Karpas-422 (cell line): ENCODE data around the gene CNR2. TPM values are rescaled to one million over a fixed set of nuclear protein-coding genes. Genes with fewer than 3 reads are reported as not detected.

Experiments
- DNase-seq: peaks from one replicate; pipeline ENCODE4 v3.0.0-alpha.2; 2015
- H2AFZ ChIP-seq: fragments of 200-600 bp; sonication (generic); 2 replicates; pipeline ENCODE4 v1.6.1; 2014; ENCODE audit warnings: antibody characterized with exemption, low read length, mixed read lengths
- H3K27ac ChIP-seq: fragments of 200-600 bp; sonication (generic); 2 replicates; pipeline ENCODE4 v1.5.1; 2014; ENCODE audit warnings: mild to moderate bottlenecking, low read length, moderate library complexity
- H3K27me3 ChIP-seq: fragments of 200-600 bp; sonication (generic); 2 replicates; pipeline ENCODE4 v1.6.1; 2014; ENCODE audit warnings: low read length, mixed read lengths
- H3K36me3 ChIP-seq: fragments of 200-600 bp; sonication (generic); 2 replicates; pipeline ENCODE4 v1.6.1; 2014; ENCODE audit warnings: low read length, mixed read lengths; ENCODE audit not compliant: insufficient read depth
- H3K4me1 ChIP-seq: fragments of 200-600 bp; sonication (generic); 2 replicates; pipeline ENCODE4 v1.6.1; 2014; ENCODE audit warnings: mild to moderate bottlenecking, low read length, mixed read lengths
- H3K4me2 ChIP-seq: fragments of 200-600 bp; sonication (generic); 2 replicates; pipeline ENCODE4 v1.6.1; 2014; ENCODE audit warnings: low read length, low read depth, mild to moderate bottlenecking; ENCODE audit not compliant: poor library complexity, severe bottlenecking
- H3K4me3 ChIP-seq: fragments of 200-600 bp; sonication (generic); 2 replicates; pipeline ENCODE4 v1.5.1; 2014; ENCODE audit warnings: mild to moderate bottlenecking, antibody characterized with exemption, low read length, mixed read lengths
- H3K79me2 ChIP-seq: fragments of 200-600 bp; sonication (generic); 2 replicates; pipeline ENCODE4 v1.6.1; 2014; ENCODE audit warnings: mild to moderate bottlenecking, low read length, mixed read lengths
- H3K9ac ChIP-seq: fragments of 200-600 bp; sonication (generic); 2 replicates; pipeline ENCODE4 v1.6.0; 2014; ENCODE audit warnings: low read length
- H3K9me2 ChIP-seq: fragments of 200-600 bp; sonication (generic), shearing (Covaris generic); replicated peaks from 2 replicates; pipeline ENCODE4 v1.6.0; 2014; ENCODE audit warnings: mild to moderate bottlenecking, low read length, moderate library complexity; ENCODE audit not compliant: insufficient read depth
- H3K9me3 ChIP-seq: fragments of 300-700, 200-600 bp; sonication (generic); 2 replicates; pipeline ENCODE4 v1.6.1; 2014; ENCODE audit warnings: low read length, mixed read lengths
- H4K20me1 ChIP-seq: fragments of 200-600 bp; sonication (generic); 2 replicates; pipeline ENCODE4 v1.6.1; 2014; ENCODE audit warnings: mild to moderate bottlenecking, antibody characterized with exemption, low read length, low read depth; ENCODE audit not compliant: insufficient read depth
- total RNA-seq: library from RNA; depleted of rRNA; stranded (reverse); fragments of >200 nt; shearing (Covaris generic); gene quantifications from 2 replicates; pipeline ENCODE4 v1.2.3, GENCODE V29; 2014; ENCODE audit warnings: low replicate concordance

The CNR2 gene
- total RNA-seq, 1 experiment from 2014 or later: 18.9 TPM

GRCh38 chr1:23924601-23925000 lies 11.4 kb upstream of the CNR2 start:
- DNase-seq: no peak
- H3K9me2 ChIP-seq: no peaks in the 10 kb centered on the region
- no peaks in the 10 kb centered on the region for H3K4me1 ChIP-seq

GRCh38 chr1:23923592-23924499 lies 10.7 kb upstream of the CNR2 start:
- Histone ChIP-seq H3K36me3 (no peaks in the 10 kb centered on the region), H3K4me1 (no peaks in the 10 kb centered on the region), H2AFZ (no peak overlapping the region), H3K27me3 (no peaks in the 10 kb centered on the region), H3K9ac (no peak overlapping the region), H3K27ac (no peak overlapping the region), H3K4me2 (no peak overlapping the region), H3K9me2 (no peaks in the 10 kb centered on the region), H3K9me3 (no peaks in the 10 kb centered on the region), H3K4me3 (no peak overlapping the region), H3K79me2 (no peaks in the 10 kb centered on the region), H4K20me1 (no peaks in the 10 kb centered on the region)
- no peak for DNase-seq

More at GRCh38 chr1:23924601-23925000, 11.4 kb upstream of the CNR2 start:
- no peak overlapping the region for H2AFZ ChIP-seq
- H3K27ac ChIP-seq: no peak overlapping the region
- no peak overlapping the region for H3K4me3 ChIP-seq
- H3K9me3 ChIP-seq: no peaks in the 10 kb centered on the region
- H3K27me3 ChIP-seq: no peaks in the 10 kb centered on the region
- no peaks in the 10 kb centered on the region for H4K20me1 ChIP-seq
- H3K9ac ChIP-seq: no peak overlapping the region
- H3K4me2 ChIP-seq: no peak overlapping the region
- no peaks in the 10 kb centered on the region for H3K36me3 ChIP-seq
- no peaks in the 10 kb centered on the region for H3K79me2 ChIP-seq

- Histone ChIP-seq H2AFZ (no peak overlapping the region), H3K4me3 (no peak overlapping the region), H3K27me3 (no peaks in the 10 kb centered on the region), H3K9me2 (no peaks in the 10 kb centered on the region), H3K27ac (no peak overlapping the region), H3K79me2 (no peaks in the 10 kb centered on the region), H3K9me3 (no peaks in the 10 kb centered on the region), H4K20me1 (no peaks in the 10 kb centered on the region), H3K36me3 (no peaks in the 10 kb centered on the region), H3K9ac (no peak overlapping the region), H3K4me1 (no peaks in the 10 kb centered on the region), H3K4me2 (no peak overlapping the region)
- DNase-seq: no peak
Observed at GRCh38 chr1:23922321-23922943, 9.3 kb upstream of the CNR2 start.

GRCh38 chr1:23916209-23917131 lies 3.3 kb upstream of the CNR2 start:
- Histone ChIP-seq H3K27ac (peak overlapping the region; percentile 97), H3K4me1 (peaks cover 49% of the 10 kb centered on the region), H3K9me3 (no peaks in the 10 kb centered on the region), H3K36me3 (no peaks in the 10 kb centered on the region), H3K27me3 (no peaks in the 10 kb centered on the region), H3K79me2 (0 out of 2 replicates have a peak, but pooled peaks cover 3% of the 10 kb centered on the region), H2AFZ (peak overlapping the region; percentile 62), H3K9me2 (no peaks in the 10 kb centered on the region), H4K20me1 (no peaks in the 10 kb centered on the region), H3K9ac (peak overlapping the region; percentile 59), H3K4me3 (peak overlapping the region; percentile 21; the same call in 1 of the 2 replicates), H3K4me2 (peak overlapping the region; percentile 64)
- DNase-seq: peak; percentile 94

GRCh38 chr1:23915466-23915865 lies 2.3 kb upstream of the CNR2 start:
- Histone ChIP-seq H3K4me1 (peaks cover 59% of the 10 kb centered on the region), H3K4me3 (no peak overlapping the region), H3K9me3 (no peaks in the 10 kb centered on the region), H3K79me2 (0 out of 2 replicates have a peak, but pooled peaks cover 3% of the 10 kb centered on the region), H3K4me2 (no peak overlapping the region), H4K20me1 (no peaks in the 10 kb centered on the region), H2AFZ (peak overlapping the region; percentile 62; the same call in 1 of the 2 replicates), H3K9me2 (no peaks in the 10 kb centered on the region), H3K27me3 (no peaks in the 10 kb centered on the region), H3K36me3 (no peaks in the 10 kb centered on the region), H3K27ac (peak overlapping the region; percentile 97), H3K9ac (no peak overlapping the region)
- DNase-seq: no peak

- peaks cover 64% of the 10 kb centered on the region for H3K4me1 ChIP-seq
- 0 out of 2 replicates have a peak overlapping the region, but pooled peaks have one; percentile 54 for H2AFZ ChIP-seq
- no peak overlapping the region for H3K4me3 ChIP-seq
- no peaks in the 10 kb centered on the region for H3K9me2 ChIP-seq
- no peak overlapping the region for H3K4me2 ChIP-seq
- 0 out of 2 replicates have a peak, but pooled peaks cover 3% of the 10 kb centered on the region for H3K79me2 ChIP-seq
- H3K9me3 ChIP-seq: no peaks in the 10 kb centered on the region
- H3K9ac ChIP-seq: no peak overlapping the region
- H4K20me1 ChIP-seq: no peaks in the 10 kb centered on the region
- peak overlapping the region; percentile 97 for H3K27ac ChIP-seq
- no peaks in the 10 kb centered on the region for H3K36me3 ChIP-seq
- no peaks in the 10 kb centered on the region for H3K27me3 ChIP-seq
- DNase-seq: no peak
Observed at GRCh38 chr1:23914921-23915320, 1.8 kb upstream of the CNR2 start.

GRCh38 chr1:23911921-23912320 lies 1.2 kb downstream of the CNR2 start:
- H3K9ac ChIP-seq: peak overlapping the region; percentile 71
- no peaks in the 10 kb centered on the region for H3K9me2 ChIP-seq
- H3K36me3 ChIP-seq: no peaks in the 10 kb centered on the region
- peak overlapping the region; percentile 64 for H3K4me3 ChIP-seq
- no peak overlapping the region for H2AFZ ChIP-seq
- DNase-seq: peak; percentile 70
- peaks cover 92% of the 10 kb centered on the region for H3K4me1 ChIP-seq
- no peaks in the 10 kb centered on the region for H4K20me1 ChIP-seq
- no peaks in the 10 kb centered on the region for H3K27me3 ChIP-seq
- peak overlapping the region; percentile 97 for H3K27ac ChIP-seq
- 0 out of 2 replicates have a peak, but pooled peaks cover 3% of the 10 kb centered on the region for H3K79me2 ChIP-seq
- H3K4me2 ChIP-seq: peak overlapping the region; percentile 70
- no peaks in the 10 kb centered on the region for H3K9me3 ChIP-seq
